IPS-20b (cell line): ENCODE data around the gene SNTG2.

Experiments used
- H3K27ac ChIP-seq: one replicate; pipeline ENCODE4 v1.5.1; 2013; ENCODE audit warnings: low read length
- H3K27me3 ChIP-seq: 2 replicates; pipeline ENCODE4 v1.6.1; 2013; ENCODE audit warnings: mild to moderate bottlenecking, low read length, inconsistent platforms; ENCODE audit not compliant: insufficient read depth
- H3K36me3 ChIP-seq: 2 replicates; pipeline ENCODE4 v1.6.1; 2013; ENCODE audit warnings: low read depth, mild to moderate bottlenecking, inconsistent platforms, low read length, moderate library complexity; ENCODE audit not compliant: insufficient read depth
- H3K4me1 ChIP-seq: 2 replicates; pipeline ENCODE4 v1.6.1; 2013; ENCODE audit warnings: mild to moderate bottlenecking, control low read depth, inconsistent platforms, low read length, moderate library complexity; ENCODE audit not compliant: insufficient read depth
- H3K4me3 ChIP-seq: 2 replicates; pipeline ENCODE4 v1.5.1; 2013; ENCODE audit warnings: mild to moderate bottlenecking, low read length, inconsistent platforms
- H3K9ac ChIP-seq: 2 replicates; pipeline ENCODE4 v1.6.1; 2013; ENCODE audit warnings: low read depth, mild to moderate bottlenecking, inconsistent platforms, low read length, moderate library complexity
- H3K9me3 ChIP-seq: 2 replicates; pipeline ENCODE4 v1.6.1; 2013; ENCODE audit warnings: mild to moderate bottlenecking, low read depth, low read length, inconsistent platforms; ENCODE audit not compliant: insufficient read depth

Gene SNTG2

GRCh38 chr2:1060372-1060771 is 109.7 kb downstream of the SNTG2 start:
- H3K36me3 ChIP-seq, result no peaks in the 10 kb centered on the region
- no peak overlapping the region for H3K27ac ChIP-seq
- no peak overlapping the region for H3K4me3 ChIP-seq
- no peak overlapping the region for H3K9ac ChIP-seq
- peaks cover 2% of the 10 kb centered on the region; the same call in 1 of the 2 replicates for H3K4me1 ChIP-seq
- H3K27me3 ChIP-seq, result no peaks in the 10 kb centered on the region
- no peaks in the 10 kb centered on the region for H3K9me3 ChIP-seq

- Histone ChIP-seq H3K27ac (no peak overlapping the region), H3K4me1 (no peaks in the 10 kb centered on the region), H3K9me3 (no peaks in the 10 kb centered on the region), H3K27me3 (no peaks in the 10 kb centered on the region), H3K36me3 (no peaks in the 10 kb centered on the region), H3K9ac (no peak overlapping the region), H3K4me3 (no peak overlapping the region)
These were observed 110.3 kb downstream of the SNTG2 start for GRCh38 chr2:1060987-1061386.

GRCh38 chr2:1068241-1068640 is 117.6 kb downstream of the SNTG2 start:
- Histone ChIP-seq H3K27ac (no peak overlapping the region), H3K4me1 (no peaks in the 10 kb centered on the region), H3K36me3 (no peaks in the 10 kb centered on the region), H3K27me3 (no peaks in the 10 kb centered on the region), H3K4me3 (no peak overlapping the region), H3K9ac (no peak overlapping the region), H3K9me3 (no peaks in the 10 kb centered on the region)

GRCh38 chr2:1068822-1069221 is 118.2 kb downstream of the SNTG2 start:
- H3K36me3 ChIP-seq, result no peaks in the 10 kb centered on the region
- no peak overlapping the region for H3K4me3 ChIP-seq
- H3K4me1 ChIP-seq, result no peaks in the 10 kb centered on the region
- no peak overlapping the region for H3K27ac ChIP-seq
- H3K27me3 ChIP-seq, result no peaks in the 10 kb centered on the region
- H3K9me3 ChIP-seq, result no peaks in the 10 kb centered on the region
- H3K9ac ChIP-seq, result no peak overlapping the region

- Histone ChIP-seq H3K4me1 (no peaks in the 10 kb centered on the region), H3K9me3 (no peaks in the 10 kb centered on the region), H3K36me3 (no peaks in the 10 kb centered on the region), H3K27ac (no peak overlapping the region), H3K9ac (no peak overlapping the region), H3K27me3 (no peaks in the 10 kb centered on the region), H3K4me3 (no peak overlapping the region)
These were observed 119.2 kb downstream of the SNTG2 start for GRCh38 chr2:1069847-1070246.

- H3K4me1 ChIP-seq, result no peaks in the 10 kb centered on the region
- H3K36me3 ChIP-seq, result no peaks in the 10 kb centered on the region
- H3K9ac ChIP-seq, result no peak overlapping the region
- no peak overlapping the region for H3K27ac ChIP-seq
- no peak overlapping the region for H3K4me3 ChIP-seq
- no peaks in the 10 kb centered on the region for H3K27me3 ChIP-seq
- no peaks in the 10 kb centered on the region for H3K9me3 ChIP-seq
These were observed 120.0 kb downstream of the SNTG2 start for GRCh38 chr2:1070601-1071000.

GRCh38 chr2:1071650-1072049 is 121.0 kb downstream of the SNTG2 start:
- H3K9me3 ChIP-seq, result no peaks in the 10 kb centered on the region
- no peak overlapping the region for H3K27ac ChIP-seq
- no peaks in the 10 kb centered on the region for H3K36me3 ChIP-seq
- H3K9ac ChIP-seq, result no peak overlapping the region
- no peaks in the 10 kb centered on the region for H3K27me3 ChIP-seq
- no peaks in the 10 kb centered on the region for H3K4me1 ChIP-seq
- H3K4me3 ChIP-seq, result no peak overlapping the region

GRCh38 chr2:1072250-1072649 is 121.6 kb downstream of the SNTG2 start:
- H3K36me3 ChIP-seq, result no peaks in the 10 kb centered on the region
- H3K4me1 ChIP-seq, result no peaks in the 10 kb centered on the region
- no peaks in the 10 kb centered on the region for H3K9me3 ChIP-seq
- no peak overlapping the region for H3K4me3 ChIP-seq
- no peak overlapping the region for H3K27ac ChIP-seq
- H3K9ac ChIP-seq, result no peak overlapping the region
- no peaks in the 10 kb centered on the region for H3K27me3 ChIP-seq

- Histone ChIP-seq H3K4me1 (no peaks in the 10 kb centered on the region), H3K9ac (no peak overlapping the region), H3K27me3 (no peaks in the 10 kb centered on the region), H3K27ac (no peak overlapping the region), H3K36me3 (no peaks in the 10 kb centered on the region), H3K4me3 (no peak overlapping the region), H3K9me3 (no peaks in the 10 kb centered on the region)
These were observed 127.3 kb downstream of the SNTG2 start for GRCh38 chr2:1077911-1078310.

GRCh38 chr2:1078326-1078725 is 127.7 kb downstream of the SNTG2 start:
- Histone ChIP-seq H3K27ac (no peak overlapping the region), H3K9ac (no peak overlapping the region), H3K9me3 (no peaks in the 10 kb centered on the region), H3K36me3 (peaks cover 1% of the 10 kb centered on the region; the same call in 1 of the 2 replicates), H3K4me3 (no peak overlapping the region), H3K27me3 (no peaks in the 10 kb centered on the region), H3K4me1 (no peaks in the 10 kb centered on the region)

GRCh38 chr2:1079873-1080799 is 129.5 kb downstream of the SNTG2 start:
- Histone ChIP-seq H3K9ac (no peak overlapping the region), H3K27ac (no peak overlapping the region), H3K36me3 (peaks cover 20% of the 10 kb centered on the region; the same call in 1 of the 2 replicates), H3K27me3 (no peaks in the 10 kb centered on the region), H3K4me3 (no peak overlapping the region), H3K9me3 (no peaks in the 10 kb centered on the region), H3K4me1 (no peaks in the 10 kb centered on the region)

- H3K4me3 ChIP-seq, result no peak overlapping the region
- peaks cover 32% of the 10 kb centered on the region; the same call in 1 of the 2 replicates for H3K36me3 ChIP-seq
- no peak overlapping the region for H3K27ac ChIP-seq
- H3K4me1 ChIP-seq, result no peaks in the 10 kb centered on the region
- H3K9ac ChIP-seq, result no peak overlapping the region
- H3K9me3 ChIP-seq, result no peaks in the 10 kb centered on the region
- H3K27me3 ChIP-seq, result no peaks in the 10 kb centered on the region
These were observed 131.0 kb downstream of the SNTG2 start for GRCh38 chr2:1081451-1082225.
